ENCODE measurements around the gene UXS1. TPM values are rescaled to one million over a fixed set of nuclear protein-coding genes. Genes with fewer than 3 reads are reported as not detected.

The UXS1 gene
- total and polyA plus RNA-seq, 2 donors (not counting 3 experiments of a cell fraction or from before 2014, with no cell fraction given) = 34.2 to 43.2 TPM

DNA sequence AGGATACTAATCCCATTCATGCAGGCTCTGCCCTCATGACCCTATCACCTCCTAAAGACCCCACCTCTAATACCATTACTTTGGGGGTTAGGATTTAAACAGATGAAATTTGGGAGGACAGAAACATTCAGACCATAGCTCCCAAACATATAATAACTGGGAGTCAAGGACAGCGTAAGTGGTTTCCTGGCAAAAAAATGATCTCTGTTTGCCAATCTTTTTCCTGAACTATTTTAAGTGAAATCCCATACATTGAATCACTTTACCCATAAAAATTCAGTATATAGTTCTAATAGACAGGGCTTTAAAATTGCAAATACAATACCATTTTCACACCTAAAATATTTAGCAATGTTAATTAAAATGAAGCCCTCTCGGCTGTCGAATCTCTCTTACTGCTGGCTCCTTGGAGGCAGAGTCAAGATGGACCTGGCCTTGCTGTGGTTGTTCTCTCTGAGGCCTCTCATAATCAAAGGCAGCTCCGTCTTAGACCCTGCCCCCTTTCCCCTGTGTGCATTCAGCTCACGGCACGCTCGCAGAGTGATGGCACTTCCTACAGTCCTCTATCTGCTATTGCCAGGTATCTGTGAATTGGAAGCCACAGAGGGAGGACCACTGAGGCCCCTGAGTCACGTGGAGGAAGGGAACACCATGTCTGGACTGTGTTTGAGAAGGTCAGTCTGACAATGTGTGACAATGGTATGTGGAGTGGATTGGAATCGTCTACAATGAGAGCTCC lies 132.3 kb downstream of the UXS1 start:
- intact Hi-C loops (cut with micrococcal nuclease) = no loop called here
- CTCF ChIA-PET = no interaction called here

GRCh38 chr2:106059416-106060065 lies 134.6 kb downstream of the UXS1 start:
- dilution Hi-C loops (cut with MboI; ENCODE audit: extremely low pct_ligation_motif_present, low sequenced_read_pairs) = no loop called here
- POLR2A ChIA-PET = no interaction called here
- Histone ChIP-seq H4K20me1 (replicated peaks; ENCODE audit: control insufficient read depth, extremely low read depth, insufficient read depth, low read length) (no peaks in the 10 kb centered on the region), H3K9me3 (replicated peaks; ENCODE audit: control insufficient read depth, insufficient read depth, low read length) (no peaks in the 10 kb centered on the region), H2AFZ (ENCODE audit: low read depth, low read length) (no peak overlapping the region), H3K4me3 (replicated peaks in 1 of 3; ENCODE audit: insufficient read depth in 1 of 3, low read depth in 1 of 3, low read length in 3 of 3) (no peak overlapping the region), H3K79me2 (ENCODE audit: control insufficient read depth, insufficient read depth, low read length) (no peaks in the 10 kb centered on the region), H3K9ac (replicated peaks; ENCODE audit: extremely low read depth, insufficient read depth, low read length) (no peak overlapping the region), H3K9me1 (replicated peaks; ENCODE audit: control insufficient read depth, extremely low read depth, insufficient read depth, low read length) (no peaks in the 10 kb centered on the region), H3K27ac (ENCODE audit: insufficient read depth, low read depth, low read length) (no peak overlapping the region), H3K4me2 (ENCODE audit: insufficient read depth, low read length) (no peak overlapping the region), H3K27me3 (ENCODE audit: control insufficient read depth in 2 of 2, insufficient read depth in 2 of 2, low read length in 2 of 2) (no peaks in the 10 kb centered on the region), H3K36me3 (ENCODE audit: control insufficient read depth in 2 of 2, extremely low read depth in 1 of 2, insufficient read depth in 2 of 2, low read length in 2 of 2) (no peaks in the 10 kb centered on the region), H3K4me1 (ENCODE audit: control insufficient read depth, extremely low read depth, insufficient read depth, low read length) (no peaks in the 10 kb centered on the region)
- DNase-seq (ENCODE audit: low read depth, low spot score) = no peak
- CTCF ChIA-PET = interaction anchor here (1.0 kb wide), 1 partner anchor 11 kb away, joined by 3 read pairs; no protein-coding TSS in a partner anchor
- intact Hi-C loops (cut with micrococcal nuclease) = no loop called here
- FAIRE-seq = no peak
- TF ChIP-seq, protein P1, sequence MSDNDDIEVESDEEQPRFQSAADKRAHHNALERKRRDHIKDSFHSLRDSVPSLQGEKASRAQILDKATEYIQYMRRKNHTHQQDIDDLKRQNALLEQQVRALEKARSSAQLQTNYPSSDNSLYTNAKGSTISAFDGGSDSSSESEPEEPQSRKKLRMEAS (IDR thresholded peaks at IDR 0.05; ENCODE audit: insufficient read depth, insufficient read length) = no peak
- TF ChIP-seq POLR2A (IDR thresholded peaks at IDR 0.05; ENCODE audit: low read depth, low read length) = no peak
- TF ChIP-seq MYC (IDR thresholded peaks at IDR 0.05; ENCODE audit: low read depth, low read length) = no peak
- no peak for TF ChIP-seq JUN (IDR thresholded peaks at IDR 0.05; ENCODE audit: borderline replicate concordance, insufficient read depth, insufficient read length, low read depth)
- TF ChIP-seq EZH2 (IDR thresholded peaks at IDR 0.05; ENCODE audit: borderline replicate concordance, low read depth, low read length, severe bottlenecking) = no peak
- TF ChIP-seq FOS (IDR thresholded peaks at IDR 0.05; ENCODE audit: borderline replicate concordance, insufficient read depth, low read length) = no peak
- TF ChIP-seq GATA2 (IDR thresholded peaks at IDR 0.05; ENCODE audit: insufficient read depth, insufficient read length, low read depth, low read length) = no peak
- TF ChIP-seq POLR2AphosphoS5 (IDR thresholded peaks at IDR 0.05; ENCODE audit: insufficient read depth, low read depth, low read length) = no peak
- no TSS peak for BruUV-seq (replicated peaks)

More for the DNA sequence above, 132.3 kb downstream of the UXS1 start:
- H3K4me1 ChIP-seq (ENCODE audit: control insufficient read depth, extremely low read depth, insufficient read depth, low read length) = no peaks in the 10 kb centered on the region
- H3K79me2 ChIP-seq (ENCODE audit: control insufficient read depth, insufficient read depth, low read length) = no peaks in the 10 kb centered on the region
- no peaks in the 10 kb centered on the region for H3K9me3 ChIP-seq (replicated peaks; ENCODE audit: control insufficient read depth, insufficient read depth, low read length)
- peaks cover 7 to 11% of the 10 kb centered on the region in 2 experiments for H3K27me3 ChIP-seq (ENCODE audit: control insufficient read depth in 2 of 2, insufficient read depth in 2 of 2, low read length in 2 of 2)
- TF ChIP-seq FOS (IDR thresholded peaks at IDR 0.05; ENCODE audit: borderline replicate concordance, insufficient read depth, low read length) = no peak
- no peak for TF ChIP-seq POLR2A (IDR thresholded peaks at IDR 0.05; ENCODE audit: low read depth, low read length)
- TF ChIP-seq POLR2AphosphoS5 (IDR thresholded peaks at IDR 0.05; ENCODE audit: insufficient read depth, low read depth, low read length) = no peak
- no peak overlapping the region for H3K4me2 ChIP-seq (ENCODE audit: insufficient read depth, low read length)
- H2AFZ ChIP-seq (ENCODE audit: low read depth, low read length) = no peak overlapping the region
- no peak for FAIRE-seq
- no peak overlapping the region for H3K27ac ChIP-seq (ENCODE audit: insufficient read depth, low read depth, low read length)
- no peak for DNase-seq (ENCODE audit: low read depth, low spot score)
- BruUV-seq (replicated peaks) = no TSS peak
- H3K9me1 ChIP-seq (replicated peaks; ENCODE audit: control insufficient read depth, extremely low read depth, insufficient read depth, low read length) = no peaks in the 10 kb centered on the region
- H3K36me3 ChIP-seq (ENCODE audit: control insufficient read depth in 2 of 2, extremely low read depth in 1 of 2, insufficient read depth in 2 of 2, low read length in 2 of 2) = no peaks in the 10 kb centered on the region
- POLR2A ChIA-PET = no interaction called here
- dilution Hi-C loops (cut with MboI; ENCODE audit: extremely low pct_ligation_motif_present, low sequenced_read_pairs) = no loop called here
- no peak overlapping the region for H3K4me3 ChIP-seq (replicated peaks in 1 of 3; ENCODE audit: insufficient read depth in 1 of 3, low read depth in 1 of 3, low read length in 3 of 3)
- H3K9ac ChIP-seq (replicated peaks; ENCODE audit: extremely low read depth, insufficient read depth, low read length) = no peak overlapping the region
- no peaks in the 10 kb centered on the region for H4K20me1 ChIP-seq (replicated peaks; ENCODE audit: control insufficient read depth, extremely low read depth, insufficient read depth, low read length)
